Spleen (tissue), 11 donors: ENCODE results near the gene PTPN6. TPM values are rescaled to one million over a fixed set of nuclear protein-coding genes. Genes with fewer than 3 reads are reported as not detected.
A peak's percentile ranks its signal among the peaks of the same experiment; 100 is the strongest.

Experiments
- DNase-seq: peaks from one replicate; pipeline ENCODE4 v3.0.0-alpha.2; 2020
- H3K27ac ChIP-seq, 8 donors: fragments of 200-600 bp; sonication (generic) in 7 of 8; 1 replicate in 4 of 8; 2 replicates in 4 of 8; pipeline versions ENCODE4 v1.5.0 to v1.8.0; 2016 to 2021; ENCODE audit warnings: inconsistent platforms in 4 of 8, mild to moderate bottlenecking in 4 of 8, moderate library complexity in 1 of 8
- H3K27me3 ChIP-seq, 7 donors: fragments of 200-600 bp; sonication (generic) in 6 of 7; replicated peaks in 1 of 7; 1 replicate in 4 of 7; 2 replicates in 3 of 7; pipeline versions ENCODE4 v1.5.0 to v1.8.0; 2016 to 2021; ENCODE audit warnings: inconsistent platforms in 3 of 7, mild to moderate bottlenecking in 1 of 7
- H3K36me3 ChIP-seq, 6 donors: fragments of 200-600 bp; sonication (generic) in 5 of 6; 1 replicate in 4 of 6; 2 replicates in 2 of 6; pipeline versions ENCODE4 v1.5.0 to v1.8.0; 2016 to 2021; ENCODE audit warnings: inconsistent platforms in 2 of 6
- H3K4me1 ChIP-seq, 6 donors: fragments of 200-600 bp; sonication (generic) in 5 of 6; 1 replicate in 3 of 6; 2 replicates in 3 of 6; pipeline versions ENCODE4 v1.5.0 to v1.8.0; 2016 to 2021; ENCODE audit warnings: inconsistent platforms in 3 of 6
- H3K4me3 ChIP-seq, 8 donors: fragments of 200-600 bp; sonication (generic) in 7 of 8; 1 replicate in 4 of 8; 2 replicates in 4 of 8; pipeline versions ENCODE4 v1.5.0 to v1.8.0; 2016 to 2021; ENCODE audit warnings: inconsistent platforms in 4 of 8, mild to moderate bottlenecking in 4 of 8, moderate library complexity in 2 of 8
- H3K9me3 ChIP-seq, 8 donors: fragments of 200-600 bp; sonication (generic) in 7 of 8; 1 replicate in 4 of 8; 2 replicates in 4 of 8; pipeline versions ENCODE4 v1.5.0 to v1.8.0; 2016 to 2021; ENCODE audit warnings: inconsistent platforms in 4 of 8
- POLR2A ChIP-seq, 3 donors: fragments of 450-650 bp; IDR thresholded peaks; one replicate each; pipeline ENCODE4 v1.5.1; 2017; ENCODE audit warnings: antibody characterized with exemption in 3 of 3, mild to moderate bottlenecking in 1 of 3
- POLR2AphosphoS5 ChIP-seq, 3 donors: sonication (generic); formaldehyde crosslinking; IDR thresholded peaks; one replicate each; pipeline ENCODE4 v1.5.1; 2017; ENCODE audit warnings: antibody characterized with exemption in 3 of 3
- WGBS, 5 donors: extraction: QIAGEN DNeasy Blood & Tissue Kit in 3 of 5; methylation state at CpG; one replicate each; pipeline versions ENCODE4 v1.1.5 to v1.1.7; 2013 to 2018; 5-methylcytosine and 5-hydroxymethylcytosine counted together
- intact Hi-C: fragments of 100-400 bp; cut with DNase I; formaldehyde crosslinking; loops from one replicate; pipeline ENCODE4 v1.15.0; 2023; ENCODE audit warnings: low total_unique reads
- polyA plus RNA-seq, 3 donors: library from polyadenylated mRNA; stranded (reverse); fragments of 200-250 nt; gene quantifications; one replicate each; pipeline ENCODE4 v1.2.1, GENCODE V29; 2013
- total RNA-seq, 7 donors: library from RNA; depleted of rRNA in 3 of 7; stranded (reverse); fragments of >200 nt in 3 of 7; fragmentation: NEBNext Ultra II Directional in 4 of 7; extraction: Animal tissue kit (Norgen Biotek cat#: 25700) in 4 of 7; gene quantifications; one replicate each; pipeline versions ENCODE4 v1.1.0 to v1.2.1, GENCODE V29; 2016 to 2021
- TF ChIP-seq, protein P1 (sequence below), 11 experiments: fragments of 200-600 bp in 7 of 11; fragments of 450-650 bp in 4 of 11; sonication (generic) in 4 of 11; IDR thresholded peaks in 8 of 11; conservative IDR thresholded peaks in 3 of 11; 1 replicate in 7 of 11; 2 replicates in 4 of 11; pipeline versions ENCODE4 v1.4.0 to v1.8.0; 2016 to 2021; ENCODE audit warnings: antibody characterized with exemption in 11 of 11, inconsistent platforms in 4 of 11, mild to moderate bottlenecking in 1 of 11
- donor health status: healthy with polysubstance abuse.
- donor health status: DM: no; HTN: no; CAD: no; lungs with moderate emphysema.
- donor health status: DM: no; HTN: no; CAD: no.
- donor health status: Bipolar disorder and iron deficiency.
- donor health status: healthy.
- donor health status: DM: no; HTN: no; CAD: no.
- donor health status: DM: yes; HTN: yes; CAD: no.

PTPN6 gene
- total and polyA plus RNA-seq, 10 donors: 314 to 713 (median 426) TPM

DNA sequence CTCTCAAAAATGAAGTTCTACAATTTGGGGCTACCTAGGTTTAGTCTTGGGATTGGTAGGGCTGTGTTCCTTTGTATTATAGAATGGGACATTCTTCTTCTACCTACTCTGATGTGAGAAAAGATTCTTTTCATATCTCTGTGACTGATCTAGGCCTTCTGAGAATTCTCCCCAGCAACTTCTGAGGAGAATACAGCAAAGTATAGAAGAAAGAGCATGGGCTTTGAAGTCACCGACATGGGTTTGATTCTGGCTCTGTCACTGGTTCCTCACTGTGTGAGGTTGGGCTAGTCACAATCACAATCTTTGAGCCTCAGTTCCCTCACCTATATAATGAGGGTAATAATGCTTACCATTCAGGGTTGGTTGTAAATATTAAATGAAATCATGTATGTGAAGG lies 18.4 kb upstream of the PTPN6 start:
- intact Hi-C loops: no loop called here
- Histone ChIP-seq H3K27me3 (peaks cover 0 to 8% (median 0%) of the 10 kb centered on the region in 7 donors), H3K9me3 (no peaks in the 10 kb centered on the region), H3K4me3 (no peak overlapping the region), H3K27ac (peak overlapping the region in 5 of 8 donors; percentile 29 to 98 (median 61)), H3K4me1 (peaks cover 33 to 95% (median 73%) of the 10 kb centered on the region in 6 donors), H3K36me3 (peaks cover 0 to 42% (median 21%) of the 10 kb centered on the region in 6 donors)
- no peak for DNase-seq
- WGBS, 5 donors: 38 to 84% (median 63%) methylated on average over 1 of the region's 1 CpG
- TF ChIP-seq, protein P1, sequence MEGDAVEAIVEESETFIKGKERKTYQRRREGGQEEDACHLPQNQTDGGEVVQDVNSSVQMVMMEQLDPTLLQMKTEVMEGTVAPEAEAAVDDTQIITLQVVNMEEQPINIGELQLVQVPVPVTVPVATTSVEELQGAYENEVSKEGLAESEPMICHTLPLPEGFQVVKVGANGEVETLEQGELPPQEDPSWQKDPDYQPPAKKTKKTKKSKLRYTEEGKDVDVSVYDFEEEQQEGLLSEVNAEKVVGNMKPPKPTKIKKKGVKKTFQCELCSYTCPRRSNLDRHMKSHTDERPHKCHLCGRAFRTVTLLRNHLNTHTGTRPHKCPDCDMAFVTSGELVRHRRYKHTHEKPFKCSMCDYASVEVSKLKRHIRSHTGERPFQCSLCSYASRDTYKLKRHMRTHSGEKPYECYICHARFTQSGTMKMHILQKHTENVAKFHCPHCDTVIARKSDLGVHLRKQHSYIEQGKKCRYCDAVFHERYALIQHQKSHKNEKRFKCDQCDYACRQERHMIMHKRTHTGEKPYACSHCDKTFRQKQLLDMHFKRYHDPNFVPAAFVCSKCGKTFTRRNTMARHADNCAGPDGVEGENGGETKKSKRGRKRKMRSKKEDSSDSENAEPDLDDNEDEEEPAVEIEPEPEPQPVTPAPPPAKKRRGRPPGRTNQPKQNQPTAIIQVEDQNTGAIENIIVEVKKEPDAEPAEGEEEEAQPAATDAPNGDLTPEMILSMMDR (IDR thresholded peaks at IDR 0.05 in 8 of 11, conservative IDR thresholded peaks at IDR 0.05 in 3 of 11): no peak
- TF ChIP-seq POLR2A (IDR thresholded peaks at IDR 0.05) (no peak), POLR2AphosphoS5 (IDR thresholded peaks at IDR 0.05) (no peak)

- no peaks in the 10 kb centered on the region for H3K27me3 ChIP-seq
- intact Hi-C loops: no loop called here
- peaks cover 0 to 42% (median 21%) of the 10 kb centered on the region in 6 donors for H3K36me3 ChIP-seq
- peaks cover 35 to 97% (median 77%) of the 10 kb centered on the region in 6 donors for H3K4me1 ChIP-seq
- no peaks in the 10 kb centered on the region for H3K9me3 ChIP-seq
- WGBS, 5 donors: 43 to 75% (median 51%) methylated on average over 8 of the region's 8 CpGs
- TF ChIP-seq POLR2A (IDR thresholded peaks at IDR 0.05) (no peak), POLR2AphosphoS5 (IDR thresholded peaks at IDR 0.05) (peak; percentile 42 to 59 (median 54))
- peak overlapping the region; percentile 29 to 98 (median 58) for H3K27ac ChIP-seq
- no peak overlapping the region for H3K4me3 ChIP-seq
- DNase-seq: no peak
Observed at GRCh38 chr12:6934110-6934509, 17.0 kb upstream of the PTPN6 start.

DNA sequence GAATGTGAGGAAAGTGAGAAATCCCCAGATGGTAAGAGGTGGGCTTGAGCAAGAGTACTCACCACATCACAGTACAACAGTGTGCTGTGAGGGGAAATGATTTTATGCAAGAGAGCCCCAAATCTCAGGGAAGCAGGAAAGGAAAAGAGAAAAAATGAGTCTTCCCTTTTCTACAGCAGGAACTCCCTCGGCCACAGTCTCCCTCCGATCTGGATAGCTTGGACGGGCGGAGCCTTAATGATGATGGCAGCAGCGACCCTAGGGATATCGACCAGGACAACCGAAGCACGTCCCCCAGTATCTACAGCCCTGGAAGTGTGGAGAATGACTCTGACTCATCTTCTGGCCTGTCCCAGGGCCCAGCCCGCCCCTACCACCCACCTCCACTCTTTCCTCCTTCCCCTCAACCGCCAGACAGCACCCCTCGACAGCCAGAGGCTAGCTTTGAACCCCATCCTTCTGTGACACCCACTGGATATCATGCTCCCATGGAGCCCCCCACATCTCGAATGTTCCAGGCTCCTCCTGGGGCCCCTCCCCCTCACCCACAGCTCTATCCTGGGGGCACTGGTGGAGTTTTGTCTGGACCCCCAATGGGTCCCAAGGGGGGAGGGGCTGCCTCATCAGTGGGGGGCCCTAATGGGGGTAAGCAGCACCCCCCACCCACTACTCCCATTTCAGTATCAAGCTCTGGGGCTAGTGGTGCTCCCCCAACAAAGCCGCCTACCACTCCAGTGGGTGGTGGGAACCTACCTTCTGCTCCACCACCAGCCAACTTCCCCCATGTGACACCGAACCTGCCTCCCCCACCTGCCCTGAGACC lies 15.6 kb upstream of the PTPN6 start:
- DNase-seq: no peak
- Histone ChIP-seq H3K27me3 (no peaks in the 10 kb centered on the region), H3K4me1 (peaks cover 24 to 85% (median 67%) of the 10 kb centered on the region in 6 donors), H3K9me3 (no peaks in the 10 kb centered on the region), H3K4me3 (no peak overlapping the region), H3K27ac (peak overlapping the region in 5 of 8 donors; percentile 54 to 98 (median 95)), H3K36me3 (peaks cover 0 to 51% (median 21%) of the 10 kb centered on the region in 6 donors)
- 59 to 81% (median 63%) methylated on average over 14 of the region's 14 CpGs for WGBS, 5 donors
- intact Hi-C loops: no loop called here
- TF ChIP-seq POLR2AphosphoS5 (IDR thresholded peaks at IDR 0.05): no peak
- TF ChIP-seq POLR2A (IDR thresholded peaks at IDR 0.05): no peak
- TF ChIP-seq, protein P1 (IDR thresholded peaks at IDR 0.05 in 8 of 11, conservative IDR thresholded peaks at IDR 0.05 in 3 of 11): no peak

- Histone ChIP-seq H3K27ac (peak overlapping the region in 7 of 8 donors; percentile 92 to 98 (median 96)), H3K27me3 (no peaks in the 10 kb centered on the region), H3K4me1 (peaks cover 24 to 80% (median 64%) of the 10 kb centered on the region in 6 donors), H3K36me3 (peaks cover 0 to 57% (median 22%) of the 10 kb centered on the region in 6 donors), H3K9me3 (no peaks in the 10 kb centered on the region), H3K4me3 (peak overlapping the region in 1 of 8 donors; percentile 90)
- WGBS, 5 donors: 66 to 85% (median 71%) methylated on average over 3 of the region's 3 CpGs
- intact Hi-C loops: no loop called here
- DNase-seq: no peak
- no peak for TF ChIP-seq POLR2AphosphoS5 (IDR thresholded peaks at IDR 0.05)
- TF ChIP-seq, protein P1 (IDR thresholded peaks at IDR 0.05 in 8 of 11, conservative IDR thresholded peaks at IDR 0.05 in 3 of 11): no peak
- no peak for TF ChIP-seq POLR2A (IDR thresholded peaks at IDR 0.05)
Observed at GRCh38 chr12:6936194-6936635, 14.9 kb upstream of the PTPN6 start.
